ENCODE data around the gene ERGIC1. TPM values are rescaled to one million over a fixed set of nuclear protein-coding genes. Genes with fewer than 3 reads are reported as not detected.
A peak's percentile ranks its signal among the peaks of the same experiment; 100 is the strongest.

Gene ERGIC1
- total RNA-seq, 2 donors from 2014 or later, result 46.5 to 93.1 TPM

- Histone ChIP-seq H3K4me3 (no peak overlapping the region), H3K4me1 (peaks cover 9% of the 10 kb centered on the region), H3K36me3 (replicated peaks in 1 of 2; ENCODE audit: insufficient read depth in 1 of 2, low read depth in 2 of 2) (no peaks in the 10 kb centered on the region), H3K27me3 (no peaks in the 10 kb centered on the region), H3K9me3 (no peaks in the 10 kb centered on the region), H3K27ac (peak overlapping the region; percentile 22 to 41 (median 33))
- intact Hi-C loops (cut with DNase I), result no loop called here
- no peak for DNase-seq
- TF ChIP-seq POLR2A (IDR thresholded peaks at IDR 0.05), result no peak
- TF ChIP-seq CTCF (IDR thresholded peaks at IDR 0.05), result no peak
- 81 to 84% methylated on average over 8 to 9 of the region's 9 CpGs for WGBS, 2 donors
- ATAC-seq, result no peak
Measured at GRCh38 chr5:172878585-172878932, 44.5 kb downstream of the ERGIC1 start.

GRCh38 chr5:172878933-172879752, 45.1 kb downstream of the ERGIC1 start:
- intact Hi-C loops (cut with DNase I), result no loop called here
- peak in 1 of 4 donors; percentile 51 for DNase-seq
- no peak for ATAC-seq
- H3K27ac ChIP-seq, result peak overlapping the region; percentile 22 to 41 (median 33)
- peaks cover 5% of the 10 kb centered on the region for H3K4me1 ChIP-seq
- no peaks in the 10 kb centered on the region for H3K9me3 ChIP-seq
- H3K27me3 ChIP-seq, result no peaks in the 10 kb centered on the region
- H3K36me3 ChIP-seq (replicated peaks in 1 of 2; ENCODE audit: insufficient read depth in 1 of 2, low read depth in 2 of 2), result no peaks in the 10 kb centered on the region
- no peak overlapping the region for H3K4me3 ChIP-seq
- no peak for TF ChIP-seq CTCF (IDR thresholded peaks at IDR 0.05)
- no peak for TF ChIP-seq POLR2A (IDR thresholded peaks at IDR 0.05)
- 79 to 81% methylated on average over 20 of the region's 20 CpGs for WGBS, 2 donors

- H3K9me3 ChIP-seq, result no peaks in the 10 kb centered on the region
- ATAC-seq (peak; percentile 34), DNase-seq (peak in 1 of 4 donors; percentile 71)
- TF ChIP-seq CTCF (IDR thresholded peaks at IDR 0.05) (no peak), POLR2A (IDR thresholded peaks at IDR 0.05) (peak in 1 of 3 donors; percentile 31)
- intact Hi-C loops (cut with DNase I), result no loop called here
- WGBS, 2 donors, result 78 to 80% methylated on average over 8 of the region's 8 CpGs
- H3K27ac ChIP-seq, result peak overlapping the region in 1 of 4 donors; percentile 68
- H3K27me3 ChIP-seq, result no peaks in the 10 kb centered on the region
- H3K4me3 ChIP-seq, result no peak overlapping the region
- no peaks in the 10 kb centered on the region for H3K4me1 ChIP-seq
- H3K36me3 ChIP-seq (replicated peaks in 1 of 2; ENCODE audit: insufficient read depth in 1 of 2, low read depth in 2 of 2), result no peaks in the 10 kb centered on the region
Measured at GRCh38 chr5:172881691-172882370, 47.8 kb downstream of the ERGIC1 start.

- no peak for ATAC-seq
Measured at GRCh38 chr5:172883066-172883465, 49.0 kb downstream of the ERGIC1 start.

More at GRCh38 chr5:172883066-172883465, 49.0 kb downstream of the ERGIC1 start:
- no peak overlapping the region for H3K4me3 ChIP-seq
- intact Hi-C loops (cut with DNase I), result no loop called here
- no peaks in the 10 kb centered on the region for H3K27me3 ChIP-seq
- TF ChIP-seq CTCF (IDR thresholded peaks at IDR 0.05), result no peak
- TF ChIP-seq POLR2A (IDR thresholded peaks at IDR 0.05), result no peak
- no peaks in the 10 kb centered on the region for H3K4me1 ChIP-seq
- no peak overlapping the region for H3K27ac ChIP-seq
- H3K36me3 ChIP-seq (replicated peaks in 1 of 2; ENCODE audit: insufficient read depth in 1 of 2, low read depth in 2 of 2), result no peaks in the 10 kb centered on the region
- 89 to 97% methylated on average over 3 of the region's 3 CpGs for WGBS, 2 donors
- H3K9me3 ChIP-seq, result no peaks in the 10 kb centered on the region
- no peak for DNase-seq

All from body of pancreas (tissue), 4 donors.